ENCODE results near the gene DCBLD1. TPM values are rescaled to one million over a fixed set of nuclear protein-coding genes. Genes with fewer than 3 reads are reported as not detected.

DCBLD1 gene
- polyA plus RNA-seq, 1 donor (not counting 4 experiments of a cell fraction or from before 2014, with no cell fraction given) = 21.7 TPM

GRCh38 chr6:117502580-117502979 is 20.1 kb downstream of the DCBLD1 start:
- H3K36me3 ChIP-seq (ENCODE audit: control insufficient read depth in 2 of 2, extremely low read depth in 1 of 2, insufficient read depth in 2 of 2, low read length in 2 of 2) = peaks cover 0 to 7% of the 10 kb centered on the region in 2 experiments
- H3K4me1 ChIP-seq (ENCODE audit: control insufficient read depth, extremely low read depth, insufficient read depth, low read length) = peaks cover 26% of the 10 kb centered on the region
- H3K4me2 ChIP-seq (ENCODE audit: control insufficient read depth, extremely low read depth, insufficient read depth, low read depth, low read length) = peak overlapping the region; percentile 29
- no peak overlapping the region for H3K4me3 ChIP-seq (ENCODE audit: control insufficient read depth in 2 of 3, extremely low read depth in 1 of 3, insufficient read depth in 2 of 3, low read depth in 1 of 3, low read length in 3 of 3)
- dilution Hi-C loops (cut with MboI; ENCODE audit: extremely low pct_ligation_motif_present, low sequenced_read_pairs) = no loop called here
- no peaks in the 10 kb centered on the region for H4K20me1 ChIP-seq (ENCODE audit: control insufficient read depth, extremely low read depth, insufficient read depth, low read length)
- H3K9me1 ChIP-seq (ENCODE audit: control insufficient read depth, extremely low read depth, insufficient read depth, low read length) = no peaks in the 10 kb centered on the region
- FAIRE-seq (no peak), DNase-seq (ENCODE audit: low read depth, low spot score) (no peak)
- no peak for TF ChIP-seq EZH2 (IDR thresholded peaks at IDR 0.05; ENCODE audit: low read length)
- TF ChIP-seq, protein P1, sequence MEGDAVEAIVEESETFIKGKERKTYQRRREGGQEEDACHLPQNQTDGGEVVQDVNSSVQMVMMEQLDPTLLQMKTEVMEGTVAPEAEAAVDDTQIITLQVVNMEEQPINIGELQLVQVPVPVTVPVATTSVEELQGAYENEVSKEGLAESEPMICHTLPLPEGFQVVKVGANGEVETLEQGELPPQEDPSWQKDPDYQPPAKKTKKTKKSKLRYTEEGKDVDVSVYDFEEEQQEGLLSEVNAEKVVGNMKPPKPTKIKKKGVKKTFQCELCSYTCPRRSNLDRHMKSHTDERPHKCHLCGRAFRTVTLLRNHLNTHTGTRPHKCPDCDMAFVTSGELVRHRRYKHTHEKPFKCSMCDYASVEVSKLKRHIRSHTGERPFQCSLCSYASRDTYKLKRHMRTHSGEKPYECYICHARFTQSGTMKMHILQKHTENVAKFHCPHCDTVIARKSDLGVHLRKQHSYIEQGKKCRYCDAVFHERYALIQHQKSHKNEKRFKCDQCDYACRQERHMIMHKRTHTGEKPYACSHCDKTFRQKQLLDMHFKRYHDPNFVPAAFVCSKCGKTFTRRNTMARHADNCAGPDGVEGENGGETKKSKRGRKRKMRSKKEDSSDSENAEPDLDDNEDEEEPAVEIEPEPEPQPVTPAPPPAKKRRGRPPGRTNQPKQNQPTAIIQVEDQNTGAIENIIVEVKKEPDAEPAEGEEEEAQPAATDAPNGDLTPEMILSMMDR (optimal IDR thresholded peaks at IDR 0.05 in 1 of 3, IDR thresholded peaks at IDR 0.05 in 1 of 3, conservative IDR thresholded peaks at IDR 0.05 in 1 of 3; ENCODE audit: extremely low read depth in 1 of 3, insufficient read depth in 2 of 3, low read length in 3 of 3) = no peak
- H3K79me2 ChIP-seq (ENCODE audit: control insufficient read depth, insufficient read depth, low read length) = peaks cover 31% of the 10 kb centered on the region
- no peak overlapping the region for H3K9ac ChIP-seq (ENCODE audit: control insufficient read depth, extremely low read depth, insufficient read depth, low read length)
- no peaks in the 10 kb centered on the region for H3K27me3 ChIP-seq (ENCODE audit: control insufficient read depth, extremely low read depth, insufficient read depth, low read length)
- H3K9me3 ChIP-seq (ENCODE audit: control insufficient read depth, low read depth, low read length) = no peaks in the 10 kb centered on the region
- H2AFZ ChIP-seq (ENCODE audit: control insufficient read depth, low read length) = no peak overlapping the region
- peak overlapping the region; percentile 51 for H3K27ac ChIP-seq (ENCODE audit: control insufficient read depth, insufficient read depth, low read length)

DNA sequence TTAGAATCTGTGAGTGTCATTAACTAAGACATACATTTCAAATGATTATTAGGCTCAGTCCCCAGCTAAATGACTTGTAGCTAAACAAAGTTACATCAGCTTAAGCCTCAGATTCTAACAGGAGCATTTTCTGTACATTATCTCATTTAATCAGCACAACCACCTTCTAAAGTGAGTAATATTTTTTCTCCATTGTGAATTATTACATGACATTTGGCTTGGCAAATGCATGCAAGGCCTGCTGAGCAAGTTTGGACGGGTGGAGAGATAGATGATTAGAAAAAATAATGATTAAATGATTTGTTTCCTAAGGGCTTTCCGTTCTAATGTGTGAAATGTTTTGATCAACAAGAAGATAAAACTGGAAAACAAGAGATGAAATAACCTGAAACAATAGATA is 20.7 kb downstream of the DCBLD1 start:
- H3K9me1 ChIP-seq (ENCODE audit: control insufficient read depth, extremely low read depth, insufficient read depth, low read length) = no peaks in the 10 kb centered on the region
- peak overlapping the region; percentile 51 for H3K27ac ChIP-seq (ENCODE audit: control insufficient read depth, insufficient read depth, low read length)
- H3K4me2 ChIP-seq (ENCODE audit: control insufficient read depth, extremely low read depth, insufficient read depth, low read depth, low read length) = peak overlapping the region; percentile 44
- peaks cover 31% of the 10 kb centered on the region for H3K79me2 ChIP-seq (ENCODE audit: control insufficient read depth, insufficient read depth, low read length)
- H3K27me3 ChIP-seq (ENCODE audit: control insufficient read depth, extremely low read depth, insufficient read depth, low read length) = no peaks in the 10 kb centered on the region
- FAIRE-seq (no peak), DNase-seq (ENCODE audit: low read depth, low spot score) (no peak)
- H3K4me1 ChIP-seq (ENCODE audit: control insufficient read depth, extremely low read depth, insufficient read depth, low read length) = peaks cover 20% of the 10 kb centered on the region
- peaks cover 0 to 7% of the 10 kb centered on the region in 2 experiments for H3K36me3 ChIP-seq (ENCODE audit: control insufficient read depth in 2 of 2, extremely low read depth in 1 of 2, insufficient read depth in 2 of 2, low read length in 2 of 2)
- no peak overlapping the region for H3K4me3 ChIP-seq (ENCODE audit: control insufficient read depth in 2 of 3, extremely low read depth in 1 of 3, insufficient read depth in 2 of 3, low read depth in 1 of 3, low read length in 3 of 3)
- TF ChIP-seq, protein P1 (optimal IDR thresholded peaks at IDR 0.05 in 1 of 3, IDR thresholded peaks at IDR 0.05 in 1 of 3, conservative IDR thresholded peaks at IDR 0.05 in 1 of 3; ENCODE audit: extremely low read depth in 1 of 3, insufficient read depth in 2 of 3, low read length in 3 of 3) = no peak
- dilution Hi-C loops (cut with MboI; ENCODE audit: extremely low pct_ligation_motif_present, low sequenced_read_pairs) = no loop called here
- no peaks in the 10 kb centered on the region for H4K20me1 ChIP-seq (ENCODE audit: control insufficient read depth, extremely low read depth, insufficient read depth, low read length)
- no peaks in the 10 kb centered on the region for H3K9me3 ChIP-seq (ENCODE audit: control insufficient read depth, low read depth, low read length)
- H3K9ac ChIP-seq (ENCODE audit: control insufficient read depth, extremely low read depth, insufficient read depth, low read length) = no peak overlapping the region
- H2AFZ ChIP-seq (ENCODE audit: control insufficient read depth, low read length) = no peak overlapping the region

Data from keratinocyte (primary cell).